Activated CD8-positive, alpha-beta memory T cell treated with anti-CD3 and anti-CD28 coated beads, Interleukin-2, amount 50 U/mL, for 4 hours (primary cell): Measurements from ENCODE around the gene RFT1.
"Not testable (repeated sequence)": the region's sequence is repeated elsewhere in the genome, so short reads cannot be mapped to it uniquely, and the experiment has no call there.

ENCODE experiments used
- DNase-seq: peaks from one replicate; pipeline ENCODE4 v3.0.0-alpha.2; 2020

The RFT1 gene

DNA sequence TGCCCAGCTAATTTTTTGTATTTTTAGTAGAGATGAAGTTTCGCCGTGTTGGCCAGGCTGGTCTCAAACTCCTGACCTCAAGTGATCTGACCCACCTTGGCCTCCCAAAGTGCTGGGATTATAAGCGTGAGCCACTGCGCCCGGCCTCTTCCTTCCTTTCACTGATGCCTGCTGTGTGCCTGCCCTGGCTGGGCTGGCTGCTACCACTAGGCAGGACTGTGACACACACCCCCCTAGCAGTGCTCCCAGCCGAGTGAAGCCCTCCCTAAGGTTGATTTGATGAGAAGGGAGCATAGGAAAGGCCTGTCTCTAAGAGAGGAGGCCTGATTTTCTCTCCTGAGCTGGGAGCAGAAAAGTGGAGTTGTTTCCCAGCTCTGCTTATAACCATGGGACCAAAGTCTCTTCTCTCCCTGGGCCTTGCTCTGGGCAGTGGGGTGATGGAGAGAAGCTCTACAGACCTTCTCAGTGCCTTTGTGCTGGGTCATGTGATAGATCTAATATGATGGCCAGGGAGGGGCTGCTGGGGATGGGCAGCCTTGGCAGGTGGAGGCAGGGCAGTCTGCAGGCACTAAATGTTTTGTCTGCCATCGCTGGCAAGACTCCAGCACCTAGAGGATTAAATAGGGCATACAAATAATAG, 64.3 kb downstream of the RFT1 start:
- no peak for DNase-seq

DNA sequence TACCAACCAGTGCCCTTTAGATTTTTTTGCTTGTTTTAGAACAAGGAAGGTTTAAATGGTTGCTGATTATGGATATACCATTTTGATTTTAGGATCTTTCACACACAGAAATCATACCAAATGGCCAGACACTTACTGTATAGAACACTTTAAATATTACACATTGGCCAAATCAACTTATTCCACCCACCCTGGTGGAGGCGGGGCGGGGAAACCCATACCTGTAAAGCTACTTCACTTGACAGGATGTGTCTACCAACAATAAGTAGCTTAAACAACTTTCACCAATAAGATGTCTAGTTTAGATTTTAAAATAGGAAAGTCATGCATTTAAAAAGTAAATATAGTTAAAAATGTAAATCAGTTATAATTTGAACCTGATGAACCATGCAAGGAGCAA, 67.3 kb downstream of the RFT1 start:
- DNase-seq = no peak

DNA sequence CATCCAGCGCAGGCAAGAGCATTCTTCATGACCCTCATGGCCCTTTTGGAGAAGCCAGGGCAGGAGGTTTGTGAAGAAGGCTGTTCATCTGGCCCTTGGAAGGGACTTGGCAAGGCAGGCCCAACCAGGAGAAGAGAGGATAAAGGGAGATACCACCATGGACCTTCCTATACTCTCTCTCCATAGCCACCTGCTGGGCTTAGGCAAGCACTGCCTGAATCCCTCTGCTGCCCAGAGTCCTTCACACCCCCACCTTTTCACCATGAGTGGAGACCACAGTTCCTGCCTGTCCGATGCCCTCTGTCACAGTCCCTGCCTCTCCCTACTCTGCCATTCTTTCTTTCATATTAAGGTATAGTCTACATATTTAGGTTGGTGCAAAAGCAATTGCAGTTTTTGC, 73.8 kb downstream of the RFT1 start:
- no peak for DNase-seq

DNA sequence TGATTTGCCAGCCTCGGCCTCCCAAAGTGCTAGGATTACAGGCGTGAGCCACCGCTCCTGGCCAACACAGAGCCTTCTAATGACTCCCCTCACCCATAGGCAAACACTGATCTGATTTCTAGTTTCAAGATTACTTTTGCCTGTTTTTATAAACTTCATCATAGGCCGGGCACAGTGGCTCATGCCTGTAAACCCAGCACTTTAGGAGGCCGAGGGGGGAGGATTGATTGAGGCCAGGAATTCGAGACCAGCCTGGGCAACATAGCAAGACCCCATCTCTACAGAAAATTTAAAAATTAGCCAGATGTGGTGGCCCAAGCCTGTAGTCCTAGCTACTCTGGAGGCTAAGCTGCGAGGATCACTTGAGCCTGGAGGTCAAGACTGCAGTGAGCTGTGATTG, 76.0 kb downstream of the RFT1 start:
- not testable (repeated sequence) for DNase-seq

DNA sequence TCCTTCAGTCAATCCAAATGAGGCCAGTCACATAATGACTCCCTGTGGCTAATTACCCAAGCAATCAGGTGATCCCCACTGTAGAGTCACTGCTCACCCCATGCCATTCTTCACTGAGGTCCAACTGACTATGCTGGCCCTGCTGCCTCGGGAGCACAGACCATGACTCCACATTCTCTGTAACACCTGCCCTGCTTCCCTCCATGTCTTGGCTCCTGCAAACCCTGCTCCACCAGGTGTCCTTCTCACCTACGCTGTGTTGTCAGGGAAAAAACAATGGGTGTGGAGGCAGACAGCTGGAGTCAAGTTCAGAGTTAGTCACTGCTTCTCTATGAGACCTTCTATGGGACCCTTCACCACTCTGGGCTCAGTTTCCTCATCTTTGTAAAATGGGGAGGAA, 78.3 kb downstream of the RFT1 start:
- no peak for DNase-seq

DNA sequence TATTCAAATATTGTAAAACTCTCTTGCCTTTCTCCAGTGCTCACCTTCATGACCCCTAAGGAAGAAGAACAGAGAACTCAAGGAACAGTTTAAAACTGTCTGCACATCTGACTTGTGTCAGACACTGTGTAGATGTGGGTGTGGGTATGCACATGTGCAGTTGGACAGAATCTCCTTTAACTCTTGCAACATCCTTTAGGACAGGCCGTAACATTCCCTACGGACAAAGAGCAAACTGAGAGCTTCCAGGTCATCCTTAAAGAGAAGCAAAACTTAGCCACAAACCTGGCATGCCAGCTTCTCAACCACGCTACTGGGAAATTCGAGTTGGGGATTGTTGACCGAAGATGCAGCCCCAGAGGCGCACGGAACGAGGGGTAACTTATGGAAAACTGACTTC, 80.2 kb downstream of the RFT1 start:
- DNase-seq = no peak

DNA sequence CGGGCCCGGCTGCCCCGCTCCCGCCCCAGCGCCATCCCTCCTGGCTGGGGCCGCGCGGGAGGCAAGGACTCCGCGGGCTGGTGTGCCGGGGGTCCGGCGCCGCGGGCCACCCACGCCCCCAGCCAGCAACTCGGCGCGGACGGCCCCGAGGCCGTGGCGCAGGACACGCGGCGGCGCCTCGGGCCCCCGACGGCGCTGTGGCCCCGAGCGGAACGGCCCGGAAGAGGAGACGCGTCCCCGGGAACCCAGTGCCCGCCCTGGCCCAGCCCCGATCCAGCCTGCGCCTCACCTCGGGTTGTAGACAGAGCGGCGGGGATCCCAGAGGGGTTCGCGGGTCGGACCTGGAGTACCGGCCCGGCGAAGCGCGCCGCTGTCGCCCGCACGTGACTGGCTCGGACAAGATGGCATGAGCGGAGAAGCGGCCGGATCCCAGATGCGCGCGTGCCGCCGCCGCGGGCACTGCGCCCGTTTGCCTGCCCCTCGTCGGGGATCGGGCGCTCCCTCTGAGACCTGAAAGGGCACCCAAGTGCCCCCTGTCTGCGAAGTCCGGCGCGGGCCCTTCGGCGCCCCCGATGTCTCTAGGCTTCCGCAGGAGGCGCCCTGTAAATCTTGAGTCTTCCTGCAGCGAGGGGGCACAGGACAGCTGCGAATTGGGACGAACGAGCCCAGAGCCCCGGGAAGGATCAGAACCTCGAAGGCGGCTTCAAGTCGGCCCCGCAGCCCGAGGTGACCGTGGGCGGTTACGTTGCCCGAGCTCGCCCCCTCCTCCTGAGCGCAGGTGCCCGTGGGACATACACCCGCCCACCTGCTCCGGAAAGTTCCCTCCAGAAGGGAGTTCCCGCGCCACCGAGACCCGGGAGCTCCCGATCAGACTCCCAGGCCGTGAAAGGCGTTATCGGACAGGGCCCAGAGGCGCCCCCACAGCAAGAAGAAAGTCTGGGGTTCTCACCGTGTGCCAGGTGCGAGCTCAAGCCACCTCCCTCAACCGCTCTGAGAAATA, 83.8 kb downstream of the RFT1 start:
- peak; percentile 75 for DNase-seq

DNA sequence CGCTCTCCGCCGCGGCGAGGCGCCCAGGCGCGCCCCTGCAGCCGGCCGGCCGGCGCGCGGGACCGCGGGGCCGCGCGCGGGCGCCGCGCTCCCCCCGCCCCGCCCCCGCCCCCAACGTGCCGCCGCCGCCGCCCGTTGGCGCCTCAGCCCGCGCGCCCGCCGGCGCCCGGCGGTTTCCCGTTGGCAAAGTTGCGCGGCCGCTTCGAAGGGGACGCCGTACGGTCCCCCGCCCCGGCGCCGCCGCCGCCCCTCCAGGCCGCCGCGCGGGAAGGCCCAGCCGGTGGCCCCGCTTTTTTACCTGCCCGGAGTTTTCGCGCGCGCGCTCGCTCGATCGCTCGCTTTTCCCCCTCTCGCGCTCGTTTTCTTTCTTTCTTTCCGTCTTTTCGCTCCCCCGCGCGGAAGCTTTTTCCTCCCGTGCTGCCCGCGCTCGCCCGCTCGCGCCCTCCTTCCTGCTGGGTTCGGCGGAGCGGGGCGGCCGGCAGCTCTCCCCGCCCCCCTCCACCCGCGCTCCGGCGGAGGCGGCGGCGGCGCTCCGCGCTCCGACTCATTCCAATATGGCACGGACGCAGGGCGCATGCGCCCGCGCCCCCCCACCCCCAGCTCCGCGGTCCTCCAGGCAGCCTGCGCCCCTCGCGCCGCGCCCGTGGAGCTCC, 84.6 kb downstream of the RFT1 start, which contains the start of gene SFMBT1:
Gene SFMBT1, minus strand, starts transcription at position 556 of the 653 bp plus-strand sequence. CDS start 76,945 bp downstream, outside the sequence.
- DNase-seq = peak; percentile 80

DNA sequence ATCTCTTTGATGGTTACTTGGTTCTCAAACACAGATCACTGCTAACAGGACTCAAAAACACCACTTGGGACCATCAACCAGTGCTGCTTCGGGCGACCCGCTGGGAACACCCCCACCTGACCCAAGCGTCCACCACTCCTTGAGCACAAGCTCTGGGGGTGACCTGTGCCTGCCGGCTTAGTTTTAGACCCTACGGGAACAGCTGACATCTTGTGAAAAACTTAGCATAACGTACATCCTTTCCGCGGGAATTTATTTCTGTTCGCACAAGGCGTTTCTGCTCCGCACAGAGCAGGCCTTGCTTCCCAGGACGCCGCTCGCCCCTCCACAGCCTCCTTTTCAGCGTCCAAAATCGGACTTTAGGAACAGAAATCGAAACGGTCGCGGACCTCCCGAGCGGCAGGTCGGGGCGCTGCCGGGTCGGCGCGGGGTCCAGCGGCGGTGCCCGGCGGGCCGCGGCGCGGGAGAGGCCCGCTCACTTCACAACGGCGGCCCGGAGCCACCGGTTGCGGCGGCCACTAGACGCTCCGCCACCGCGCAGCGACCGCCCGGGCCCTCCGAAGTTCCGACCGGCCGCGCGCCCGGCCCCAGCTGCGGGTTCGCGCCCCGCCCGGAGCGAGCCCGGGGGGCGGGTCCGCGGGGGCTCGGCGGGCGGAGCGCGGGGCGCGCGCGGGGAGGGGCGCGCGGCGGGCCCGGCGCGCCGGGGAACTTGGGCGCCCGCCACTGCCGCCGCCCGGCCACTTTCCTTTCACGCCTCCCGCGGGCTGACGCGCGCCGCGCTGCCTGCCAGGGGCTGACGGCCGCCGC, 85.3 kb downstream of the RFT1 start:
- peak; percentile 68 for DNase-seq

DNA sequence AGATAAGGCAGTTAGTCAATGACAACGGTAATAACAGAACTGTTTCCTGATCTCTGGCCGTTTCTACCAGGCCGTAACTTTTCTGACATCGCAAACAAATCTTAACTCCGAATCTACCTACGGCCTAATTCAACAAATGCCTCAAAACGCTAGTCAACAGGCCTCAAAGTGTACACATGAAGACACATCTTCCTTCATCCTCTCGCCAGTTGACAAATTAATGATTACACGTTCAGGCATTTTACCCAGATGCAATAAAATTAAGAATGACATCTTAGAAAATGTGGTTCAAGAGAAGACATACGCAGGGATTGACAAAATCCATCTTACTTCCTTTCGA, 85.9 kb downstream of the RFT1 start:
- DNase-seq = no peak

DNA sequence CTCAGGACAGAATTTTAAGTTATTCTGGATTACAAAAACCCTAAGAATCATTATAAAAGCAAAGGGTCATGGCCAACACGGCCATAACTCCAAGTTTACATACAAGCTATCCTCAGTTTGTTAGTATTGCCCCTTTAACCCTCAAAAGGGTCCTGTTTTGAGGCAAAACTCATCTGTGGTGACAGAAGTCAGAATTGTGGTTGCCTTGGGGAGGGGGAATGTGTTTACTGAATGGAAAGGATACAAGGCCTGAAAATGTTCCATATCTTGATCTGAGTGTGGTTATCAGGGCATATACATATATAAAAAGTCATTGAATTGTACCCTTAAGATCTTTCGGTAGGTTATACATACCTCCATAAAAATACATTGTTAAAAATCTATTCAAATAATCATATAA, 86.5 kb downstream of the RFT1 start:
- DNase-seq = no peak

DNA sequence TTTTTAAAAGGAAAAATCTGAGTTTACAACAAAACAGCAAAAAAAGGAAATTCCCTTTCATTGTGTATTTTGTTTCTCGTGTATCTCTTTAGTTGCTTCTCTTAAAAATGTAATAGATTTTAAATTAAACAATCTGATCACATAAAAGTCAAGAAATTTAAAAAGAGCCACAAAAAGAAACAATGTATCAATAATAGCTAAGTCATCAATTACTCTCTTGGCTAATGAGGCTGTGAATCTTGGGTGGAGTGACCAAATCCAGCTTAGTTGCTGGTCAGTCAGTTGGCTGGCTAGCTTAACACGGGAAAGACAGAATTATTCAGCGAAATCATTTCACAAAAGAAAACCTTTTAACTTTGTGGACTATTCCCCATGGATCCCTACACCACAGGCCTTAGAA, 87.6 kb downstream of the RFT1 start:
- no peak for DNase-seq

DNA sequence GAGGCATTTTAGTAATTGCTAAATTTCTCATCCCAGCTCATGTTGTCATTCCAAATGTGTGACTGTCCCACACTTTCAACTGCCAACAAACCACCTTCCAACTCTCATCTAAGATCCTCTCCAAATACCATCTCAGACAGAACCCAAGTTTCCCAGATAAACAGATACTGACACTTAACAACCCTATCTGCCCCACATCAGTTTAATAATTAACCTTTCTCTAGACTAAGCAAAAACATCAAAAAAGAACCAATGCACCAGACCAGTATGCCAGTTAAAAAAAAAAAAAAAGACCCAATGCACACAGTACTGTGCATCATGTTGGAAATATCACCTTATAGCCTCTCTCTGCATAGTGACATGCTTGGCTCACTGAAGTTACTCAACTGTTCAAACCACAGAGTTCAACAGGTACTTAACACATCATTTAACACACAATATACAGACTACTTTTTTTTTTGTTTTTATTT, 89.8 kb downstream of the RFT1 start:
- DNase-seq = no peak

DNA sequence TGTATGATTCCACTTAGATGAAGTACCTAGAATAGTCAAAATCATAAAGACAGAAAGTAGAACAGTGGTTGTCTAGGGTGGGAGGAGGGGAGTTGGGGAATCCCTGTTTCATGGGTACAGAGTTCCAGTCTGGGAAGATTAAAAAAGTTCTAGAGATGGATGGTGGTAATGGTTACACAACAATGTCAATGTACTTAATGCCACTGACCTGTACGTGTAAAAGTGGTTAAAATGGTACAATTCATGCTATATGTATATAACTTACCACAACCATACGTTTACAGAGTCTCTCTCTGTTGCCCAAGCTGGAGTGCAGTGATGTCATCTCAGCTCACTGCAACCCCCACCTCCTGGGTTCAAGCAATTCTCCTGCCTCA, 90.9 kb downstream of the RFT1 start:
- DNase-seq = no peak

DNA sequence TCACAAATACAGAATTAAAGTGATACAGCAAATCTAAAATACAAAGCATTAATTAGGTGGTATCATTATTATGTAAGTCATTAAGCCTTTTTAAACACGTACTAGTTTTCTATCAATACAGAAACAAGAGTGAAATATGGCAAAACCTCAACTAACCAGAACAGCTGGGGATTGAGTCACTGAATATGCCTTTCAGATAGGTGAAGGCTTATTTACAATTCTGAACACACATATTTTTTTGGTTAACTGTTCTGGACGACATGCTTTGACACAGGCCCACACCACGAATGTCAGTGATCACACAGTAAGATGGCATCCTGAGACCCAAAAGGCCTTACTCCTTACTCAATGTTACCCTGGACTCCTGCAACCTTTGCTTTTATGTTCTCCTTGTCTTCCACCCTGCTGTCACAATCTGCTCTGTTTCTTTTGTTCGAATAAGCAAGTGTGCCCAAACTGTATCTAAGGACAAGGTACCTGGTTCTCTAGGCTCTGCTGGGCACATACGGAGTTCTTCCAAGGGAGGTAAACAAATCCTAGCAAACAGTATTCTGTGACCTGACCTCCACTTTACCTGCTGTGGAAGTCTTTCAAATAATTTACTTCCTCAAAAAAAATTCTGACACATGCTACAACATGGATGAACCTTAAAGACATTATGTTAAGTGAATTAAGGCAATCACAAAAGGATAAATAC, 91.4 kb downstream of the RFT1 start:
- no peak for DNase-seq
